Nephron (organoid): ENCODE data around the gene FBLN5.

ENCODE experiments used
- H3K27ac Mint-ChIP-seq, 3 experiments: 2 replicates each; pipeline ENCODE4 v1.8.0; 2020; ENCODE audit warnings: mixed read lengths in 3 of 3, mild to moderate bottlenecking in 2 of 3, moderate library complexity in 1 of 3
- H3K27me3 Mint-ChIP-seq: 2 replicates; pipeline ENCODE4 v1.8.0; 2021; ENCODE audit warnings: low read depth, mild to moderate bottlenecking, moderate library complexity, mixed read lengths
- H3K36me3 Mint-ChIP-seq: 2 replicates; pipeline ENCODE4 v1.8.0; 2020; ENCODE audit warnings: low read depth, mixed read lengths
- H3K4me1 Mint-ChIP-seq: 2 replicates; pipeline ENCODE4 v1.8.0; 2020; ENCODE audit warnings: mixed read lengths
- H3K4me3 Mint-ChIP-seq, 3 experiments: 2 replicates each; pipeline ENCODE4 v1.8.0; 2020; ENCODE audit warnings: mild to moderate bottlenecking in 3 of 3, mixed read lengths in 3 of 3, moderate library complexity in 2 of 3
- H3K9me3 Mint-ChIP-seq: 2 replicates; pipeline ENCODE4 v1.8.0; 2020; ENCODE audit warnings: mixed read lengths
- TF ChIP-seq, protein P1 (sequence below), 3 experiments: fragments of 200-600 bp; sonication (generic); IDR thresholded peaks; one replicate each; pipeline ENCODE4 v1.5.0; 2021; ENCODE audit warnings: antibody characterized with exemption in 3 of 3; ENCODE audit not compliant: unreplicated experiment in 3 of 3

FBLN5 gene

DNA sequence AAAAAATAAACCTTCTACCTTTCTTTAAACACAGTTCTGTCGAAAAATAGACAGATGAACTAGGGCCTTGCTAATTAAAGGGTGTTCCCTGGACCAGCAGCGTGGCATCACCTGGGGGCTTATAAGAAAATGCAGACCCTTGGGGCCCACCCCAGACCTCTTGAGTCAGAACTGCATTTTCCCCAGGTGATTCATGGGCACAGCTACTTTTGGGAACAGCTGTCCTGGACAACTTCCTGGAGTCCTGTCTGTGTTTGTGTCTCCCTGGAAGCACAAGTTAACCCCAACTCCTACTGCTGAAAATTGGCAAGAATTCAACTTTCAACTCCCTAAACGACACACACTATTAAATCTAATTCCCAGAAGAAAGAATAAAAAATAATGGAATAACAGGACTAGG, 17.8 kb downstream of the FBLN5 start:
- no peaks in the 10 kb centered on the region for H3K9me3 Mint-ChIP-seq
- H3K27me3 Mint-ChIP-seq, result no peaks in the 10 kb centered on the region
- peak overlapping the region; percentile 70 to 93 (median 82) for H3K27ac Mint-ChIP-seq
- TF ChIP-seq, protein P1, sequence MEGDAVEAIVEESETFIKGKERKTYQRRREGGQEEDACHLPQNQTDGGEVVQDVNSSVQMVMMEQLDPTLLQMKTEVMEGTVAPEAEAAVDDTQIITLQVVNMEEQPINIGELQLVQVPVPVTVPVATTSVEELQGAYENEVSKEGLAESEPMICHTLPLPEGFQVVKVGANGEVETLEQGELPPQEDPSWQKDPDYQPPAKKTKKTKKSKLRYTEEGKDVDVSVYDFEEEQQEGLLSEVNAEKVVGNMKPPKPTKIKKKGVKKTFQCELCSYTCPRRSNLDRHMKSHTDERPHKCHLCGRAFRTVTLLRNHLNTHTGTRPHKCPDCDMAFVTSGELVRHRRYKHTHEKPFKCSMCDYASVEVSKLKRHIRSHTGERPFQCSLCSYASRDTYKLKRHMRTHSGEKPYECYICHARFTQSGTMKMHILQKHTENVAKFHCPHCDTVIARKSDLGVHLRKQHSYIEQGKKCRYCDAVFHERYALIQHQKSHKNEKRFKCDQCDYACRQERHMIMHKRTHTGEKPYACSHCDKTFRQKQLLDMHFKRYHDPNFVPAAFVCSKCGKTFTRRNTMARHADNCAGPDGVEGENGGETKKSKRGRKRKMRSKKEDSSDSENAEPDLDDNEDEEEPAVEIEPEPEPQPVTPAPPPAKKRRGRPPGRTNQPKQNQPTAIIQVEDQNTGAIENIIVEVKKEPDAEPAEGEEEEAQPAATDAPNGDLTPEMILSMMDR (IDR thresholded peaks at IDR 0.05; ENCODE audit: unreplicated experiment in 3 of 3), result no peak
- peaks cover 56% of the 10 kb centered on the region for H3K4me1 Mint-ChIP-seq
- peak overlapping the region in 2 of 3 experiments; percentile 13 to 18 for H3K4me3 Mint-ChIP-seq
- H3K36me3 Mint-ChIP-seq, result peaks cover 3% of the 10 kb centered on the region

DNA sequence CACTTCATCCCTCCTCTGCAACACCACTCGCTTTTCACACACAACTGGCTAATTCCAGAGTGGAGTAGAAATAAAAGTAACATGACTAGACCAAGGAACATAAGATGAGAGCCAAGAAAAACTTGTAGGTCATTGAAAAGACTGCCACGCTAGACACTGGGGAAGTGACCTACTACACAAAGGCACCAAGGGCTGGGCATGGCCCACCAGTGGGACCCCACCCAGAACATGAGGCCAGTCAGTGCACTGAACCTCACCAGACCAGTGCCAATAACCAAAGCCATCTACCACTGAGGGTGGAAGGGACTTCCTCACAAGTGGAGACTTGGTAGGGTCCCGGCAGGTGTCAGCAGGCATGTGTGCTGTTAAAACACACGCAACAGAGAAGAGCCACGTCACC, 19.7 kb downstream of the FBLN5 start:
- TF ChIP-seq, protein P1 (IDR thresholded peaks at IDR 0.05; ENCODE audit: unreplicated experiment in 3 of 3), result no peak
- H3K4me1 Mint-ChIP-seq, result peaks cover 72% of the 10 kb centered on the region
- H3K36me3 Mint-ChIP-seq, result peaks cover 3% of the 10 kb centered on the region
- no peak overlapping the region for H3K4me3 Mint-ChIP-seq
- H3K27ac Mint-ChIP-seq, result peak overlapping the region in 2 of 3 experiments; percentile 26 to 58
- H3K27me3 Mint-ChIP-seq, result no peaks in the 10 kb centered on the region
- no peaks in the 10 kb centered on the region for H3K9me3 Mint-ChIP-seq

DNA sequence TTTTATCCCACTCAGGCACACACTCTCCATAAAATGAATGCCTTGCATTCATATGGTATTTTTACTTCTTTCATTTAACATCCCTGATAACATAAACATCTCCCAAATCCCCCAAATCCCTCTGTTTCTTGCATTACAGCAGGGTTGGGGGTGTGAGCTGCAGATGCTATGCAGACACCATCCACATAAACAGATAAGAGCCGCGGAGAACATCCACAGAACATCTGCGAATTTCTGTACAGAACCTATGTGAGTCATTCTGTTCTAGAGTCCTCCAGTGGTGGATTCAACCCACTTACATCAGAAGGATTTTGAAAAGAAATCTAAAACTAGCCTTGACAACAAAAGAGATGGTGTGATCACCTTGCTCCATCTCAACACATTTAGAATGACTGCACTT, 20.3 kb downstream of the FBLN5 start:
- Mint-ChIP-seq H3K27me3 (no peaks in the 10 kb centered on the region), H3K4me1 (peaks cover 78% of the 10 kb centered on the region), H3K36me3 (peaks cover 3% of the 10 kb centered on the region), H3K4me3 (no peak overlapping the region), H3K9me3 (no peaks in the 10 kb centered on the region), H3K27ac (peak overlapping the region in 2 of 3 experiments; percentile 26 to 71)
- TF ChIP-seq, protein P1 (IDR thresholded peaks at IDR 0.05; ENCODE audit: unreplicated experiment in 3 of 3), result no peak

DNA sequence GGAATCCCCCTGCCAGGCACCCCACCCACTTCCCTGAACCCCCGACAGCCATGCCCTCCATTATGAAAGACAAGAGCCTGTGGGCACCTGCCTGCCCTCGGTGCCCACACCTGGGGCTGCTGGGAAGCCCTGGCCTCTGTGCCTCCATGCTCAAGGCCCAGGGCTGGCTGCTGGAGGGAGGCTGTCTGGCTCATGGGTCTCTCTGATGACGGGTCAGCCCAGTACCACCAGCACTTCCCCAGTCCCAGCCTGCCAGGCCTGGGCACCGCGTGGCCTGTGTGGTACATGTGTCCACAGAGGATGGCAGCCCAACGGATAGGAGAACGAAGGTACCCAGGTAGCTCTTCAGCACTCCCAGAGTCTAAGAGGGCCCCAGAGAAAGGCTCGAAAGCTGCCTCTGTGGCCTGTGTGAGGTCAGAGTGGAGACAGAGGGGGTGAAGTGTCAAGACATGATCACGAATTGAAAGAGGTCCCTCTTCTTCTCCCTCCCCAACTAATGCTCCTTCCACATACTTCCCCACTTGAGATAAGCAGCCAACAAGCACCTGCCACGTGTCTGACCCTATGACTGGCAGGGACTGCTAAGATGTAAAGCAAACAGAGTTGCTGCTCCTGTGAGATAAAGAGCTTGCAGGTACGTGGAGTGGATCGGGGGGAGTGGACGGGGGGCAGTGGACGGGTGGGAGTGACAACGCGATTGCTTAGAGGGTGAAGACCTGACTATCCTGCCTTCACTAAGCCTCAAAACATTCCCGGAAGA, 21.2 kb downstream of the FBLN5 start:
- TF ChIP-seq, protein P1 (IDR thresholded peaks at IDR 0.05; ENCODE audit: unreplicated experiment in 3 of 3), result no peak
- Mint-ChIP-seq H3K4me3 (no peak overlapping the region), H3K27me3 (peaks cover 3% of the 10 kb centered on the region), H3K27ac (peak overlapping the region in 2 of 3 experiments; percentile 26 to 60), H3K4me1 (peaks cover 84% of the 10 kb centered on the region), H3K36me3 (peaks cover 7% of the 10 kb centered on the region), H3K9me3 (no peaks in the 10 kb centered on the region)

DNA sequence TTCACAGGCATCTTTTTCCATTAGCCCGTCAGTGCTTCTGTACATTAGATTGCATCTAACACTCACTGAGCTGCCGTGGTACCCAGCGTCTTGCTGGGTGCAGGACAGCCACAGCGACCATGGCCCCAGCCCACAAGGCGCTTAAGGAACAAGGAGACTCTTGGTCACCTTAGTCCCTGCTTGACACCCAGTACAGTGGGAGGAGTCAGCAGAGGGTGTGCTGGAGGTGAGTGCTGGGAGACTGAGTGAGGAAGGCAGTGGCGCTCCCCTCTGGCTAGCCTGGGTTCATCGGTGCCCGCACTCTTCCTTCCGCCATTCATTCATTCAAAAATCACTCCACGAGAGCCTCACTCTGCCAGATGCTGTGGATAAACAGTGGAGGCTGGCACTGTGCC, 21.8 kb downstream of the FBLN5 start:
- Mint-ChIP-seq H3K4me3 (no peak overlapping the region), H3K27me3 (peaks cover 4% of the 10 kb centered on the region), H3K9me3 (no peaks in the 10 kb centered on the region), H3K4me1 (peaks cover 84% of the 10 kb centered on the region), H3K27ac (peak overlapping the region; percentile 60 to 86 (median 77)), H3K36me3 (peaks cover 5% of the 10 kb centered on the region)
- TF ChIP-seq, protein P1 (IDR thresholded peaks at IDR 0.05; ENCODE audit: unreplicated experiment in 3 of 3), result no peak
